ENCODE data around the gene RFX4. TPM values are rescaled to one million over a fixed set of nuclear protein-coding genes. Genes with fewer than 3 reads are reported as not detected.

Gene RFX4
- total RNA-seq, 2 donors from 2014 or later = not detected

- Histone ChIP-seq H3K4me3 (no peak overlapping the region), H3K36me3 (no peaks in the 10 kb centered on the region), H3K27ac (no peak overlapping the region), H3K4me1 (no peaks in the 10 kb centered on the region), H3K9me3 (no peaks in the 10 kb centered on the region), H3K27me3 (no peaks in the 10 kb centered on the region)
- DNase-seq (ENCODE audit: low spot score) = no peak
- TF ChIP-seq, protein P1, sequence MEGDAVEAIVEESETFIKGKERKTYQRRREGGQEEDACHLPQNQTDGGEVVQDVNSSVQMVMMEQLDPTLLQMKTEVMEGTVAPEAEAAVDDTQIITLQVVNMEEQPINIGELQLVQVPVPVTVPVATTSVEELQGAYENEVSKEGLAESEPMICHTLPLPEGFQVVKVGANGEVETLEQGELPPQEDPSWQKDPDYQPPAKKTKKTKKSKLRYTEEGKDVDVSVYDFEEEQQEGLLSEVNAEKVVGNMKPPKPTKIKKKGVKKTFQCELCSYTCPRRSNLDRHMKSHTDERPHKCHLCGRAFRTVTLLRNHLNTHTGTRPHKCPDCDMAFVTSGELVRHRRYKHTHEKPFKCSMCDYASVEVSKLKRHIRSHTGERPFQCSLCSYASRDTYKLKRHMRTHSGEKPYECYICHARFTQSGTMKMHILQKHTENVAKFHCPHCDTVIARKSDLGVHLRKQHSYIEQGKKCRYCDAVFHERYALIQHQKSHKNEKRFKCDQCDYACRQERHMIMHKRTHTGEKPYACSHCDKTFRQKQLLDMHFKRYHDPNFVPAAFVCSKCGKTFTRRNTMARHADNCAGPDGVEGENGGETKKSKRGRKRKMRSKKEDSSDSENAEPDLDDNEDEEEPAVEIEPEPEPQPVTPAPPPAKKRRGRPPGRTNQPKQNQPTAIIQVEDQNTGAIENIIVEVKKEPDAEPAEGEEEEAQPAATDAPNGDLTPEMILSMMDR (IDR thresholded peaks at IDR 0.05) = no peak
Observed at GRCh38 chr12:106566771-106567170, 16.0 kb upstream of the RFX4 start.

- DNase-seq (ENCODE audit: low spot score) = no peak
- TF ChIP-seq, protein P1 (IDR thresholded peaks at IDR 0.05) = no peak
- Histone ChIP-seq H3K27ac (no peak overlapping the region), H3K9me3 (no peaks in the 10 kb centered on the region), H3K27me3 (peaks cover 0 to under 1% of the 10 kb centered on the region in 2 donors), H3K36me3 (no peaks in the 10 kb centered on the region), H3K4me3 (no peak overlapping the region), H3K4me1 (no peaks in the 10 kb centered on the region)
Observed at GRCh38 chr12:106573239-106573638, 9.6 kb upstream of the RFX4 start.

DNA sequence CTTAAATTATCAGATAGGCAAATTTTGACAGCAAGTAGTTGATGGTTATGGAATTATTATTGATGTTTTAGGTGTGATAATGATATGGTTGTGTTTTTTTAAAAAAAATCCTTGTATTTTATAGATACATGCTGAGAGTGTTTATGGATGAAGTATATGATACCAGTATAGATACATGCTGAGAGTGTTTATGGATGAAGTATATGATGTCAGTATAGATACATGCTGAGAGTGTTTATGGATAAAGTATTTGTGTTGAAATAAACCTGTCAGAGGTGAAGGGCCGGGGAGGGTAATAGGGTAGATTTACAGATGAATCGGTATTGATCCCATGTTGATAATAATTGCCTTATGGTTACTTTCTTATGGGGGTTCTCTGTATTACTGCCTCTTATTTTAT is 6.0 kb upstream of the RFX4 start:
- no peaks in the 10 kb centered on the region for H3K9me3 ChIP-seq
- TF ChIP-seq, protein P1 (IDR thresholded peaks at IDR 0.05) = no peak
- no peak overlapping the region for H3K4me3 ChIP-seq
- peaks cover 4 to 20% of the 10 kb centered on the region in 2 donors for H3K27me3 ChIP-seq
- no peak overlapping the region for H3K27ac ChIP-seq
- H3K36me3 ChIP-seq = no peaks in the 10 kb centered on the region
- H3K4me1 ChIP-seq = peaks cover 0 to 15% of the 10 kb centered on the region in 2 donors
- no peak for DNase-seq (ENCODE audit: low spot score)

GRCh38 chr12:106580671-106581508 is 1.9 kb upstream of the RFX4 start:
- Histone ChIP-seq H3K27ac (no peak overlapping the region), H3K27me3 (peaks cover 22 to 46% of the 10 kb centered on the region in 2 donors), H3K4me1 (peaks cover 0 to 49% of the 10 kb centered on the region in 2 donors), H3K4me3 (peak overlapping the region in 1 of 2 donors; percentile 32), H3K9me3 (no peaks in the 10 kb centered on the region), H3K36me3 (no peaks in the 10 kb centered on the region)
- no peak for DNase-seq (ENCODE audit: low spot score)
- TF ChIP-seq, protein P1 (IDR thresholded peaks at IDR 0.05) = no peak

GRCh38 chr12:106581543-106582248 is 1.1 kb upstream of the RFX4 start:
- Histone ChIP-seq H3K4me1 (peaks cover 0 to 57% of the 10 kb centered on the region in 2 donors), H3K36me3 (no peaks in the 10 kb centered on the region), H3K9me3 (no peaks in the 10 kb centered on the region), H3K4me3 (peak overlapping the region in 1 of 2 donors; percentile 32), H3K27me3 (peaks cover 27 to 54% of the 10 kb centered on the region in 2 donors), H3K27ac (no peak overlapping the region)
- TF ChIP-seq, protein P1 (IDR thresholded peaks at IDR 0.05) = no peak
- no peak for DNase-seq (ENCODE audit: low spot score)

Data from right atrium auricular region (tissue), 2 donors.